CD4-positive, alpha-beta T cell treated with Interleukin-2 at 100 ng/mL for 4 hours (primary cell): ENCODE results near the gene ASPM.
"Not testable (repeated sequence)": the region's sequence is repeated elsewhere in the genome, so short reads cannot be mapped to it uniquely, and the experiment has no call there.

Source experiments
- DNase-seq: peaks from one replicate; pipeline ENCODE4 v3.0.0-alpha.2; 2020; ENCODE audit warnings: low spot score

The ASPM gene

GRCh38 chr1:197145446-197146024 is 934 bp downstream of the ASPM start:
- no peak for DNase-seq

- DNase-seq: peak; percentile 39
Measured at GRCh38 chr1:197144570-197145325, 1.7 kb downstream of the ASPM start.

GRCh38 chr1:197143276-197143675 is 3.2 kb downstream of the ASPM start:
- no peak for DNase-seq

GRCh38 chr1:197141575-197141974 is 4.9 kb downstream of the ASPM start:
- DNase-seq: no peak

- no peak for DNase-seq
Measured at GRCh38 chr1:197140121-197140520, 6.3 kb downstream of the ASPM start.

- no peak for DNase-seq
Measured at GRCh38 chr1:197139169-197139568, 7.3 kb downstream of the ASPM start.

- DNase-seq: no peak
Measured at GRCh38 chr1:197137322-197137721, 9.1 kb downstream of the ASPM start.

GRCh38 chr1:197130677-197131304 is 15.7 kb downstream of the ASPM start:
- no peak for DNase-seq

GRCh38 chr1:197129698-197130097 is 16.8 kb downstream of the ASPM start:
- no peak for DNase-seq

- no peak for DNase-seq
Measured at GRCh38 chr1:197127246-197127912, 19.1 kb downstream of the ASPM start.

- no peak for DNase-seq
Measured at GRCh38 chr1:197126691-197127090, 19.8 kb downstream of the ASPM start.

GRCh38 chr1:197124376-197124775 is 22.1 kb downstream of the ASPM start:
- DNase-seq: no peak

- DNase-seq: no peak
Measured at GRCh38 chr1:197116156-197116555, 30.3 kb downstream of the ASPM start.

- no peak for DNase-seq
Measured at GRCh38 chr1:197106869-197107268, 39.6 kb downstream of the ASPM start.

GRCh38 chr1:197103300-197103699 is 43.2 kb downstream of the ASPM start:
- DNase-seq: no peak

GRCh38 chr1:197101978-197102377 is 44.5 kb downstream of the ASPM start:
- no peak for DNase-seq

GRCh38 chr1:197100677-197101076 is 45.8 kb downstream of the ASPM start:
- DNase-seq: no peak

- no peak for DNase-seq
Measured at GRCh38 chr1:197099444-197099843, 47.0 kb downstream of the ASPM start.

GRCh38 chr1:197096971-197097370 is 49.5 kb downstream of the ASPM start:
- not testable (repeated sequence) for DNase-seq

- DNase-seq: no peak
Measured at GRCh38 chr1:197096137-197096536, 50.3 kb downstream of the ASPM start.

- DNase-seq: no peak
Measured at GRCh38 chr1:197093226-197093885, 53.1 kb downstream of the ASPM start.

GRCh38 chr1:197092491-197093023 is 53.9 kb downstream of the ASPM start:
- DNase-seq: no peak
